Activated CD8-positive, alpha-beta memory T cell treated with anti-CD3 and anti-CD28 coated beads for 4 hours (primary cell): ENCODE results near the gene RBBP8.

Experiments
- DNase-seq, 2 donors: peaks; one replicate each; pipeline ENCODE4 v3.0.0-alpha.2; 2020; ENCODE audit warnings: low read depth in 2 of 2

Gene RBBP8

DNA sequence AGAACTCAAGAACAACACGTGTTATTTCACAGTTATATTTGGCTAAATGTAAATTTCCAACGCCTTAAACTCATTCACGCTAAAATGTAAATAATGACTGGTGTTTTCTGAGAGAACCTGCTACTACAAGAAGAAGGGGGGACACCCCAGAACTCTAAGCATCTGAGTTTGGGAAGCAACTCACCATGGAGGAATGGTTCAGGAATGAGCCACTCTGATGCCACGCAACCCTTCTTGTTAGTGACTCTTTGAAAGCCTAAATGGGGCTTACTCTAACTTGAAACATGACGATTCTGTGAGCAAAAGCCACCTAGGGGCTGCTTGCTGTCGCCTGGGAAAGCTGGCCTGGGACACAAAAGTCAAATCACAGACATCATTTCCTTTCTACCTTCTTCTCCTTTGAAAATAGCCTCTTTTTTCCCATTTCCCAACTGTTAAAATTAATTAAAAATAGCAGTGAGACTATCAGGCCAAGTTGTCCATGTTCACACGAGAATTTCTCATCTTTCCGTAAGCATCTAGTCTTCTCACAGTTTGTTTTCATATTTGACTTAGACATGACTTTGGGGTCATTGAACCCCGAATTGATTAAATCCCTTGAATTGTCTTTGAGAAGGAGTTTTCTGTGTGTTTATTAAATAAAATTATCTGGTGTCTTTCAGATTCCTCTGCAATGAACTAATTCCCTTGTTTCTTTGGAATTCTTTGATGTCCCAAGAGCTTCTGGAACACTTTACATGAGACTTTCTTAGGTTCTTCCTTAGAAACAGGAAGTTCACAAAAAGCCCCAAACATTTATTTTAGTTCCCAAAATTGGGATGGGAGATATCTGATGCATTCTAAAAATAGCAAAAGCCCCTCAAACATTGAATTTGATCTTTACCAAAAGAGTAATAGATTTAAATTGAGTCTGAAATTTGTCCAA lies 126.7 kb downstream of the RBBP8 start:
- DNase-seq: no peak

DNA sequence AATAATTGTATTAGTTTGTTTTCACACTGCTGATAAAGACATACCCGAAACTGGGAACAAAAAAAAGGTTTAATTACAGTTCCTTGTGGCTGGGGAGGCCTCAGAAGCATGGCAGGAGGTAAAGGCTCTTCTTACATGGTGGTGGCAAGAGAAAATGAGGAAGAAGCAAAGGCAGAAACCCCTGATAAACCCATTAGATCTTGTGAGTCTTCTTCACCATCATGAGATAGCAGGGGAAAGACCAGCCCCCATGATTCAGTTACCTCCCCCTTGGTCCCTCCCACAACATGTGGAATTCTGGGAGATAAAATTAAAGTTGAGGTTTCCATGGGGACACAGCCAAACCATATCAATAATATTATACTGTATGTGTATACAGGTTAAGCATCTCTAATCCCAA lies 128.9 kb downstream of the RBBP8 start:
- no peak for DNase-seq

DNA sequence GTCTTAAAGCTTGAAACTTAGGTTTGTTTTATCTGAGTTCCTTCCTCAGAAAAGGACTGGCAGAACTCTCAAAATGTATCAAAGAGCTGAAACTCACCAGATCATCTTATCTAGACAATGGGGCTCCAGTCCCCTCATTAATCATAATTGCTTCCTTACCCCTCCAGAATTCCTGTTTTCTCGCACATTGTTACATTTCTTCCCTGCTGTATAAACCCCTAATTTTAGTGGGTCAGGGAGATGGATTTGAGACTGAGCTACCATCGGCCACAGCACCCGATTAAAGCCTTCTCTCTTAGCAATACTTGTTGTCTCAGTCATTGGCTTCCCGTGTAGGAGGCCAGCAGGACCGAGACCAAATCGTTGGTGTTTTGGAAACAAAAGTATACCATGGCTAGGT lies 130.4 kb downstream of the RBBP8 start:
- no peak for DNase-seq

DNA sequence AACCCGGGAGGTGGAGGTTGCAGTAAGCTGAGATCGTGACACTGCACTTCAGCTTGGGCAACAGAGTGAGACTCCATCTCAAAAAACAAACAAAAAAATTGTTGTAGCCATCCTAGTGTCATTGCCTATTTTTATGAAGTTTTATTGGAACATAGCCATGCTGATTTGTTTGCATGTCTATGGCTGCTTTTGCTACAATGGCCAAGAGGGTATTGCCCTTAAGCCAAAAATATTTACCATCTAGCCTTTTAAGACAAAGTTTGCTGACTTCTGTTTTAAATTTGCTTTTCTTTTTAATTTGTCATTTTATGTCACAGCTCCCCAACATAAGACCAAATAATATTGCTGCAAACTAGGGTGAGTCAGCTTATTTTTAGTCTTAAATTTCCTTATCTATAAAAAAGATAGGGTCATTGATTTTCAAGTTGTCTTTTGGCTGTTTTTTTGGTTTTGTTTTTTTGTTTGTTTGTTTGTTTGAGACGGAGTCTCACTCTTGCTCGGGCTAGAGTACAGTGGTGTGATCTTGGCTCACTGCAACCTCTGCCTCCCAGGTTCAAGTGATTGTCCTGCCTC lies 132.2 kb downstream of the RBBP8 start:
- no peak for DNase-seq

DNA sequence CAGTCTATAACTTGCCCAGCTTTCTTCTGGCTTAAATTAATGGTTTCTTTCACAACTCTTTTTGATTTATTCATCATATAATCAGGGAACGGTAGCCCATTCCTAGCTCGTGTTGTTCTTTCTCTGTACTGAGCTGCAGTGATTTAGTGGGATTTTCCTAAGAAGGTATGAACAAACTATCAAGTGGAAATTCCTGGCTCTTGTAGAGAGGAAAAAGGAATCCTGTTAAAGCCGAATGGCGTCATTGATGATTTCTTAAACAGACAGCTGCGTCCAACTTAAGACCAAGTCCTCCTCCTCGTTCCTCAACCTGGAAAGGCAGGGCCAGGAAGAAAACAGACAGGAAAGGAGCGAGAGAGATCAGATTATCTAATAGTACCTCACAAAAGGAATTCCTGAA lies 132.9 kb downstream of the RBBP8 start:
- DNase-seq: no peak

DNA sequence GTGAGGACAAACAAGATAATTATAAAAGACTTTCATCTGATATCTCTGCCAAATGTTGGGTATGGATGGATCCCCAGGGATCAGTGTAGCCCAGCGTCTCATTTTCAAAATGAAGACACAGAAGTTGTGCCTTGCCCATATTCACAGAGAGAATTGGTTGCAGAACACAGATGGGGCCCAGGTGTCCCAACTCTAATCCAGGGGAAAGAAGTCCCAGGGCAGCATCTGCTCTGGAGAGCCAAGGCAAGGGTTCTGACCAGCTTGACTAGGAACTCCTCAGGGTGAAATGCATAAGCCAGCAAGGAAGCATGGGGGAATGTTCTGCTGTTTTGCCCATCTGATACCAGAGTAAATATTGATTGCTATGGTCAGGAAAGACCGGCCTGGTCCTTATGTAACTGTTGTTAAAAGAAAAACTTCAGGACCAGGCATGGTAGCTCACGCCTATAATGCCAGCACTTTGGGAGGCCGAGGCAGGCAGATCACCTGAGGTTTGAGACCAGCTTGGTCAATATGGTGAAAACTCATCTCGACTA lies 133.4 kb downstream of the RBBP8 start:
- no peak for DNase-seq

DNA sequence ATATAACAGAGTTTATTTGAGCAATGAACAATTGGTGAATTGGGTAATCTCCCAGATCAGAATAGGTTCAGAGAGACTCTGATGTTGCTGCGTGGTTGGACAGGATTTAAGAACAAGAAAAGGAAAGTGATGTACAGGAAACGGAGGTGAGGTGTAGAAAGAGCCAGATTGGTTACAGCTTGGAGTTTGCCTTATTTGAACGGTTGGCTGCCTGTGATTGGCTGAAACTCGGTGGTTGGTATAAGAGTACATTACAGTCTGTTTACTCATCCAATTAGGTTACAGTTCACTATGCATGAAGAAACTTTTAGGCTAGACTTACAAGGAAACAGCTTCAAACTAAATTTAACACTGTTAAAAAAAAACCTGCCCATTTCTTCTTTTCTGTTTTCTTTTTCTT lies 134.1 kb downstream of the RBBP8 start:
- no peak for DNase-seq

DNA sequence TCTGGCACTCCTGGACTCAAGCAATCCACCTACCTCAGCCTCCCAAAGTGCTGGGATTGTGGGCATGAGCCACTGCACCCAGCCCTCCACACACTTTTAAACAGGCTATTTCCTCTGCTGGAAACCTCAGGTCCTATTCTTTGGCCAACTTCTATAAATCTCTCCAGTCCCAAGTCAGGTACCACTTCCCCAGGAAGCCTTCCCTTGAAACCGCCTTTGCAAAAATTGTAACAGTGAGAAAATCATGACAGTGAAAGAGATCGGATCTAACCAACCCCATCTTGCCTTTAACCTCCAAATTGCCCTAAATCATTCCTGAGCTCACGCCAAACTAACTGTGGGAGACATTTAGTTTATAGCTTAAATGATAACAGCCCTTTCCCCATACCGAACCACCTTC lies 134.9 kb downstream of the RBBP8 start:
- DNase-seq: no peak

DNA sequence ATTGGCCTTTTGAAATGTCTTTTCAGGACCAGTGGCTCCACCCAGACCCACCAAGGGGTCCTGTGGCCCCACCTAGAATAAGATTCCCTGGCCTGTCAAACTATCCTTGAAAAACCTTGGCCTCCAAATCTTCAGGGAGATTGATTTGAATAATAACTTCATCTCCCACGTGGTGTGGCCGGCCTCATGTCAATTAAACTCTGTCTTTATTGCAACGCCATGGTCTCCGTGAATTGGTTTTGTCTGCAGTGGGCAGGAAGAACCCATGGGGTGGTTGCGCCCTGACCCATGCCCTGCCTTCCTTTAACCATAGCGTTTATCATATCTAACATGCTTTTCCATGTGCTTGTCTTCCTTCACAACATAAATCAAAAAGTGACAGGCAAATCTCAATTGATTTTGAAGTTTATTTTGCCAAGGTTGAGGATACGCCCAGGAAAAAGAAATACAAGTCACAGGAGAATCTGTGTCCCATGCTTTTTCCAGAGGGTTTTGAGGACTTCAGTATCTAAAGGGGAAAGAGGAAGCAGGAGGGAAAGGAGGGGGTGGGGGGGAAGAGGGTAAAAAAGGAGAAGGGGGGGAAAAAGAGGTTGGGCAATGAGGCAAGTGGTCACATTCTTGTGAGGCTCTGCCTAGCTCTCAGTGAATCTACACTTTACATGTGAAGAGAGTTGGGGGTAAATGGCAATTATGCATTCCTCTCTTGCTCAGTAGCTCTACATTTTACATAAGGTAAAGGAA lies 135.6 kb downstream of the RBBP8 start:
- no peak for DNase-seq

DNA sequence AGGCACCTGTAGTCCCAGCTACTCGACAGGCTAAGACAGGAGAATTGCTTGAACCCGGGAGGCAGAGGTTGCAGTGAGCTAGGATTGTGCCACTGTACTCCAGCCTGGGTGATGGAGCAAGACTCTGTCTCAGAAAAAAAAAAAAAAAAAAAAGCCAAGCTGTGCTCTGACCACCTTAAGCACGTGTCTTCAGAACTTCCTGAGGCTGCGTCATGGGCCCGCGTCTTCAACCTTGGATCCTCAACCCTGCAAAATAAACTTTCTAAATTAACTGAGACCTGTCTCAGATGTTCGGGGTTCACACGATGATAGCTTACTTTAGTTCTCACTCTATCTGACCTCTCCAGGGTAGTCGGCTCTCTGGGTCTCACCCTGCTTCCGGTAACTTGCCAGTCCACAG lies 136.4 kb downstream of the RBBP8 start:
- peak in 1 of 2 donors; percentile 23 for DNase-seq

DNA sequence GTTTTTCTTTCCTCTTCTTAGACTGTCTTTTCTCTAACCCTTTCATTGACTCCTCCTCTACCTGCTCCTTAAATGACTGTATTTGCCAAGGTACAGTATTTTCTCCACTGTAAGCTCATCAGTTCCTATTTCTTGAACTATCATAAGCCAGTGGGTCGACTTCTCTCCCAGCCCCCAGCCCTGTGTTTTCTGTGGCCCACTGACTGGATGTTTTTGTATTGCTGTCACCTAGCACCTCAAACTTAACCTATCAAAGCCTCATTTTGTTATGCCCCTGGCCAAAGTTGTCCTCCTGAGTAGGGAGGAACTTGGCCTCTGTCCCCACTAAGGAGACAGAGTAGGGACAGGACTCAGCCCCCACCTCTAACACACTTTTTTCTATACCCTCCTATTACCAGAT lies 136.8 kb downstream of the RBBP8 start:
- DNase-seq: no peak

DNA sequence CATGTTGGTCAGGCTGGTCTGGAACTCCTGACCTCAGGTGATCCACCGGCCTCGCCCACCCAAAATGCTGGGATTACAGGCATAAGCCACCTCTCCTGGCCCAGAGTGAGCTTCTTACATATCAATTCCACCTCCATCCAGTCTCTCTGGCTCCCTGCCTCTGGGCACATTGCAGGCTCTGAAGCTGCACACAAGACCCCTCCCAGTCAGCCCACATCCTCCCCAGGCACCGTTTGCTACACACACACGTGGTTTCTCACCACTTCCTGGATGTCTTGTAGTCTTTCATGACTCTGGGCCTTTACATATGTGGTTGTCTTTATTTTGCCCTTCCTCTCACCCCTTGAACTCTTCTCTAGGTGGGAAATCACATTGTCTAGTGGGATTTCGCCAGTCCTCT lies 138.2 kb downstream of the RBBP8 start:
- peak; percentile 65 to 77 for DNase-seq

DNA sequence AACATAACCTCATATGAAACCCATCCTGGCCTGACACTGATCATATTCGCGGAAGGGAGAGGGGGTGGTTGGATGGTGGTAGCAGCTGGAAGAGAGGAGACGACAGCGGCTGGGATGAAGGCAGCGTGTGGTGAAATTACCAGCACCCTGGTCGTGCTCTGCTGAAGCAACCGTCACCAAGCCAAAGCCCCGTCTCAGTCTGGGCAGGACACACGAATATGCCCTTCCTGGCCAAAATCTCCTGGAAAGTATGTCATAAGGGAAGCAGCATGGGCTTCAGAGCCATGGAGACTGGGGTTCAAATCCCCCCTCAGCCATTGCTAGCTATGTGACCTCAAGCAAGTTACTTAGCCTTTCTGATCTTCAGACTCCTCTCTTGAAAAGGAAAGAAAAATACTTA lies 139.0 kb downstream of the RBBP8 start:
- no peak for DNase-seq

DNA sequence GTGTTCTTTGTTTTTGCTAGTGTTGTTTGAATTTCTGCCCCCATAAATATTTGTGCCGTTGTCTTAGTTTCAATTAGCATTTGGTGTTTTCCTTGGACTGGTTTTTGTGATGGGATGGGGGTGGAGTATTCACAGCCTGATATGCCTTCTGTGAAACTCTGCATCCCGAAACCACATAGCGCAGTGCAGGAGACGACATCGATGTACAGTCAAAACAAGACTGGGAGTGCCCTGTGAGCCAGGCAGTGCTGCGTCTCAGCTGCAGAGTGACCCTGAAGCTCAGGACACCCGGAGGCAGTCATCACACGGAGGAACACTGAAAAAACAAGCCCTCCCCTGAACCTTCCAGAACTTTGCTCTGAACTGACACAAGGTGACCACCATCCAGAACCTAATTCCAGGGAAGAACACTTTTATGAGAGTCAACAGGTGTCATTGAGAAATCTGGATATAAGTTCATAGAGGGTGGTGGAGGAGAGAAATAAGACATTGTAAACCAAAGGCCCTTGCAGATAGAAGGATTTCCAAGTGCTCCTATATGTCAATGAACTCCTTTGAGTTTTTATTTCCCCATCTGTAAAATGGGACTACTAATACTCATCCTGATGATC lies 141.0 kb downstream of the RBBP8 start:
- DNase-seq: no peak
